Urothelium cell line (cell line): ENCODE results near the gene PROX1.
A peak's percentile ranks its signal among the peaks of the same experiment; 100 is the strongest.

Experiments used
- DNase-seq: peaks from one replicate; pipeline ENCODE4 v3.0.0; 2011; ENCODE audit warnings: low spot score, mixed read lengths
- FAIRE-seq: peaks from 2 replicates; lab custom pipeline; 2011; peaks lifted over from hg19 to GRCh38; lab: Jason Lieb, UNC

The PROX1 gene

DNA sequence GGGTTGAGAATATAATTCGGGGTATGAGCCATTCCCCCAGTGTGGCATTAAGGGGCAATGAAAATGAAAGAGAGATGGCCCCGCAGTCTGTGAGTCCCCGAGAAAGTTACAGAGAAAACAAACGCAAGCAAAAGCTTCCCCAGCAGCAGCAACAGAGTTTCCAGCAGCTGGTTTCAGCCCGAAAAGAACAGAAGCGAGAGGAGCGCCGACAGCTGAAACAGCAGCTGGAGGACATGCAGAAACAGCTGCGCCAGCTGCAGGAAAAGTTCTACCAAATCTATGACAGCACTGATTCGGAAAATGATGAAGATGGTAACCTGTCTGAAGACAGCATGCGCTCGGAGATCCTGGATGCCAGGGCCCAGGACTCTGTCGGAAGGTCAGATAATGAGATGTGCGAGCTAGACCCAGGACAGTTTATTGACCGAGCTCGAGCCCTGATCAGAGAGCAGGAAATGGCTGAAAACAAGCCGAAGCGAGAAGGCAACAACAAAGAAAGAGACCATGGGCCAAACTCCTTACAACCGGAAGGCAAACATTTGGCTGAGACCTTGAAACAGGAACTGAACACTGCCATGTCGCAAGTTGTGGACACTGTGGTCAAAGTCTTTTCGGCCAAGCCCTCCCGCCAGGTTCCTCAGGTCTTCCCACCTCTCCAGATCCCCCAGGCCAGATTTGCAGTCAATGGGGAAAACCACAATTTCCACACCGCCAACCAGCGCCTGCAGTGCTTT lies 9.4 kb downstream of the PROX1 start:
- DNase-seq: no peak
- no peak for FAIRE-seq

DNA sequence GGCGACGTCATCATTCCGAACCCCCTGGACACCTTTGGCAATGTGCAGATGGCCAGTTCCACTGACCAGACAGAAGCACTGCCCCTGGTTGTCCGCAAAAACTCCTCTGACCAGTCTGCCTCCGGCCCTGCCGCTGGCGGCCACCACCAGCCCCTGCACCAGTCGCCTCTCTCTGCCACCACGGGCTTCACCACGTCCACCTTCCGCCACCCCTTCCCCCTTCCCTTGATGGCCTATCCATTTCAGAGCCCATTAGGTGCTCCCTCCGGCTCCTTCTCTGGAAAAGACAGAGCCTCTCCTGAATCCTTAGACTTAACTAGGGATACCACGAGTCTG lies 10.0 kb downstream of the PROX1 start:
- FAIRE-seq: no peak
- no peak for DNase-seq

DNA sequence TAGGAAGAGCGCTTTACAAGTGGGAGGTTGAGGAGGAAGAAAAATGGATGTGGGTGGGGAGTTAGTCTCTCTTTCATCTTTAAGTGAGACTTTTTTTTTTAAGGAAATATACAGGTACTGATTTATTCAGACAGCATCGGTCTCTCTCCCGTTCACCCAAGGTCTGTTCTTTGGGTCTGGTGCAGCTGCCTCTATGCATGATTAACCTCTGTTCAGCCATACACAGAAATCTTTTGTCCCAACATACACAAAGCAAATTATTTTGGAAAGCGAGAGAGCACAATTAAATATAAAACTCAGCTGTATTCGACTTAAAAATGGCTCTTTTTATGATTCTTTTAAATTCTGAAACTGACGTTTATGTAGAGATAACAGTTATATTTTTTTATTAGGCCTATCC lies 11.0 kb downstream of the PROX1 start:
- no peak for FAIRE-seq
- no peak for DNase-seq

DNA sequence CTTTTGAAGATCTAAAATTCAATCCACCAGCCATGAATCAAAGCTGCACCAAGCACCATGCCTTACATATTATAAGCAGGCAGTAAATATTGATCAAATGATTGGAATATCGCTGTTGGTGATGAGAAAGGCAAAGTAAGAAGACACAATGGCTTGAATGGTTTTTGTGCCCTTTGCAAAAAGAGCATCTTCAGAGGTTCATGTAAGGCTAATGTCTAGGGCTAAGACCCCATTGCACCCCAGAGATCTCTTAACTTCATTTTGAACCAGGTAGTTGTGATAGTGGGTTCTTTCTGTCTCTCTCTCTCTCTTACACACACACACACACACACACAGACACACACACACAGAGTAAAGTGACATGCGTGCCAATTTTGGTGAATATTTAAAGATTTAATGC lies 12.0 kb downstream of the PROX1 start:
- no peak for DNase-seq
- no peak for FAIRE-seq

DNA sequence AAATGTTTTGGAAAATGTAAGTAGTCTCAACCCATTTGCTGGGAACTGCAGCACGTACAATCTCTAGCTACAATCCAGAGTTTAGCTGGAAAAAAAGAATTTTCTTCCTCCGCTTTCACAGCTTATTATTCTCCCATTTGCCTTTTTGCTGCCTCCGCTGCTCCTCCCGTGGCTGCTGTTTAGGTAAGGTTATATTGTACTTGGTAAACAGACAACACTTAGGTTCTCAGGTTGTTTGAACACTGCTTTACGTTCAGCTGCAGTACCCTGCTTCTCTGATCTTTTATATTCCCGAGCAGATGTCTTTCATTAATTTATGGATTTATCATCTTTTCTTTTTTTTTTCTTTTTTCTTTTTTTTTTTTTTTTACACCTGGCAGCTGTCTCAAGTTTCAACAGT lies 14.3 kb downstream of the PROX1 start:
- no peak for FAIRE-seq
- DNase-seq: no peak

DNA sequence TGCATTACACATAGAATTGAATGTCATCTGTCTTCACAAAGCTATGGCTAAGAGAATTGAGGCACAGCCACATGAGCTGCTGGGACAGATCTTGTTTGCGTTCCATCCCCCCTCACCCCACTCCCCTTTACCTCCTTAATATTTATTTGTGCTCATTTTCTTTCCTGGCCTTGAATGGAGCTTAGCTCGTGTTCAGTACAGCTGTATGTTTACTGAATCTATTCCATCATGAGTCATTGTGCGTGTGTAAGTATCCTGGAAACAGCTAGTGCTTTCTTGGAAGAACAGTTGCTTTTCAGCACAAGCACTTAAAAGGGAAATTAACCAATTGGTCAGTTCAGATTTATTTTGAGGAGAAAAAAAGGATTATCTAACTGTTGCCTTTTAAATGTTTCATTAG lies 14.7 kb downstream of the PROX1 start:
- FAIRE-seq: no peak

DNA sequence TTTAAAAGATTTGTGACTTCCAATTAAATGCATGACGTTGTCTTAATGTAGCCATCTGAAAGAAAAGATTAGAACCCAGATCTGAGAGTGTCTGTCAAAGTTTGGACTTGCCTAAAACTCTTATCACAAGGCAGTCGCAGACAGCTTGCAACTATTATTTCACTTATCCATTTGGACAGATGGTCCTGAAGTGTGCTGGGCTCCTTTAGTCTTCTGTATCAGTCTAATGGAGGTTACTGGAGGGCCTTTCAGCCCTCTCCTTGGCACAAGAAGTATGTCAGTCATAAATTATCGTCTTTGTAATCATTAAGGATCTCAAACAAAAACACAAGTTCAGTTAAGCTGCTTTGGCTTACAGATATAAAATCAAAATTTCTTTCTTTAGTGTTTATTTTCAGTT lies 15.5 kb downstream of the PROX1 start:
- FAIRE-seq (no peak), DNase-seq (no peak)

More for the DNA sequence above, 14.7 kb downstream of the PROX1 start:
- DNase-seq: peak; percentile 11

DNA sequence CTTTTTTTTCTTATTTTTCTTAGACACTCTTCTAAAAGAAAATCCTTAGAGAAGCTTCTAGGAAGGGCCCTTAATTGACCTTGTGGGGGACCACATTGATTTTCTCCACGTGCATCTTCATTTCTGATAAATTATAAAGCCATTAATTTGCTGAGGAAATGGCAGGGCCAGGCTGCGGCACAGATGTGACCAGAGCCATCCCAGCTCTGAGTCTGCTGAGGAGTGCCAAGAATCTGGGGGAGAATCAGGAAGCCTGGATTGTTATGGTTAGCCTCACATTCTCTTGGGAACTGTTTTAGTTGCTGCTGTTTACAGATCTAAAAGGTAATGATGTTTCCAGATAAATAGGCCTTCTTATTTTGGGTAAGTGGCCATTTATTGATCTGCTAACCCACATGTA lies 16.2 kb downstream of the PROX1 start:
- FAIRE-seq: no peak
- DNase-seq: no peak

DNA sequence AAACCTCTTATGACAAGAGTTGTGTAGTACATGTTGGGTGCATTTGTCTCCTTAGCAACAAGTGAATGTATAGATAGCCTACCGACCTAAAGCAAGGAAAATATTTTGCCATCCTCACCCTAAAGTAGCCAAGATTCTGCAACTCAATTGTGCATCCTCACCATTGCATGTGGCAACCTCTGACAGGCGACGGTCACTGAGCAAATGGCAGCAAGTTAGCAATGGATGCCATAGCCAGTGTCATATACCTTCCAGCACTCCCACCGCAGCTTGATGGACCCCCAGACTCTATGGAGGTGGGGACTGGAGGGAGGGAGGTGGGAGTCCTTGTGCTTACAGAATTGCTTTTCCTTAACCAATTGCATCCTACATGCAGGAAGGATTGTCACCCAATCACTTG lies 17.0 kb downstream of the PROX1 start:
- FAIRE-seq: no peak

DNA sequence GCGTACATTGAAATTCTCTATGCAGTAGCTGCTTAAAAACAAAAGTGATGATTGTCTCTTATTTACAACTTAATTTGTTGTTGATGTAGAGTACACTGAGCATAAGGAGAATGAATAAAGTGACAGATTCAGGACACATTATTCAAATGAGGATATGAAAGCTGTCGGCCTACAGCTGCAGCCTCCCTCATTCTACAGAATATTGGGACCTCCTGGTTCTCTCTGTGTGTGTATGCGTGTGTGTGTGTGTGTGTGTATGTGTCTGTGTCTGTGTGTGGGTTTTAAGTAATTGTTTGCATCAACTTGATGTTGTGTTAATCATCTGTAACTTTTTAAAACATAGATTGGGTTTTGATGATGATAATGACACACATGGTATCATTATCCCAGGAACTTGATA lies 17.9 kb downstream of the PROX1 start:
- DNase-seq: no peak
- FAIRE-seq: no peak

More for the DNA sequence above, 17.0 kb downstream of the PROX1 start:
- DNase-seq: no peak

DNA sequence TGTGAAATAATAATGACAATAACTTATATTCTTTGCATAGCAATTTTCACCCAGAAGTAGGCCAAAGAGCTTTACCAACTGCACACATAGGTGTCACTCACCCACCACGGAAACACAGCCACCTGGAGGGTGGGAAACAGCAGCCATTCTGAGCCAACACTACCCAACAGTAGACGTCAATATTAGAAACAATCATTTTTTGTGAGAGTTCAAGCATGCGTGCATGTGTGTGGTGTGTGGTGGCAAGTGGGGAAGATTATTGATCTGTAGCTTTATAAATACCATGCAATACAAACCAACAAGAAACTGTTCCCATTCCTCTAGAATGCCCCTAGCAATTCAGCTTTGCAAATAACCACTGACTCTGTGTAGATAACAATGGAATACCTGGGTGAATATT lies 19.1 kb downstream of the PROX1 start:
- FAIRE-seq (no peak), DNase-seq (no peak)

DNA sequence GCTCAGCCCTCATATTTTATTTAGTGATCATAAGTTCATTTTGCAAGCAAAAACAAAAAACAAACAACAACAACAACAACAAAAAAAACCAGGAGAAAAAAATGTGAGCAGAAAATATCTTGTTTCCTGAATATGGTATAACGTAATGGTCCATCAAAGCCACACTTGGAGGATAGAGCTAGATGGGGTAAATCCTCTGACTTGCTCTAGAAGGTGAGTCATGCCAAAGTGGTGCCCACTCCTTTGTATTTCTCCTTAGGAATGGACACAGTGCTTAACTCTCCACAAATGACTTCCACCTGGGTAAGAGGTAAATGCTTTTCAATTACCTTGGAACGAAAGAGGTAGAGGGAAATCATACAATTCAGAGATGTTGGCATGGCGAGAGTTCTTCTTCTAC lies 20.6 kb downstream of the PROX1 start:
- DNase-seq (no peak), FAIRE-seq (no peak)

DNA sequence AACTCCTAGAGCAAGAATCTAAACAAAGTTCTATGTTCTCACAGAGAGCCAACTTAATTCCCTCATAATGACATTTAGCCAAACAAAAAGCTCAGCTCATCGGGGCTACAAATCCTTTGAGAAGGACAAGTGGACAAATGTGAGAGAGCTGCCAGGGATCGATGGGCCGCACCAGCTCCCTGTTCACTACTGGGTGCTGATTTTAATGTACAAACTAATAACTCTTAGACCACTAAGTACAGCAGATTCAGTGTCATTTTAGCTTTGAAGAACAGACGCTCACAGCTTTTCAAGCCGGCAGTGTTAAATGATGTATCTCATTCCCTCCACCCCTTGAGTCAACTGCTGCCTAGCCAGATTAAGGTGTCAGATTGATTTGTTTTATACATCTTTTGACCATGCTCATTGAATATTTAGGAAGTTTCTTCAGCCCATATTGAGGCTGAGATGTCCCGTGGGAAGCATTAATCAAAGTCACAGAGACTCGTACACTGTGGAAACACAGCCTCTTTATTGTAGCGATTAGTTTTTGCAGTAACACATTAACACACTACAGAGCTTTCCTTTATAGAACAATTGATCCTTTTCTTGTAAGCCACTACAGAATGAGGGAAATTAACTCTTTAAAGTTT lies 21.1 kb downstream of the PROX1 start:
- DNase-seq (no peak), FAIRE-seq (no peak)

DNA sequence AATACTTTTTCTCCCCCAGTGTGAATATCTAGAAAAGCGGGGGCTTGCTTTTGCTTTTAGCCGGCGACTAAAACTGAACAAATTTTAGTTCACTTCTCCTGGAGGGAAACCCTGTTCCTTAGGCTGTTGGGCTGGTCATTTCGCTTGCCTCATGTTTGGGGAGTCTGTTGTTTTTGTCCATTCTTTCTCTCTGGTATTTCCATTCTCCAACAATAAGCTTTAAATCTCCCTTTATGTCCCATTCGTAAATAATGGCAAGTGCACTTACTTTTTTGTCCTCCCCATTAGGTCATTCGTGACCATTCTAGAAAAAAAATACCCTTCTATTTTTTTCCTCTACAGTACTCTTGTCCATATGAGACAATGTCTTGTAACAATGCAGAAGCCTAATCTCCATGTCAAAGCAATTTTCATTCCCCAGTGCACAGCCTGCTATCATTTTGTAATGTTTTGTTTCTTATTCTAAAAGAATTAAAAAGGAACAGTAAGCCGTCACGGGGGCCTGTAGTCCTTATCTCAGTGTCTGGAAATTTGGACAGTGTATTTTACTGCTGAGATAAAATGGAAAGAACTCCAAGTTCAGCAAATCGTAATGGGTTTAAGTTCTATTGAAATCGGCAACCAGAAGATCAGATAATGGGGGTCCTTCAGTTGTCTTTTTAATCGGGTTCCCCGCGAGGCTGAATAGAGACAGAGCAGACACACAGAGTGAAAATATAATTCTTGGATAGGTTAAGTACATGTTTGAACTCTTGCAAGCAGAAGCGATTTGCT lies 21.8 kb downstream of the PROX1 start:
- DNase-seq: no peak
- FAIRE-seq: no peak

DNA sequence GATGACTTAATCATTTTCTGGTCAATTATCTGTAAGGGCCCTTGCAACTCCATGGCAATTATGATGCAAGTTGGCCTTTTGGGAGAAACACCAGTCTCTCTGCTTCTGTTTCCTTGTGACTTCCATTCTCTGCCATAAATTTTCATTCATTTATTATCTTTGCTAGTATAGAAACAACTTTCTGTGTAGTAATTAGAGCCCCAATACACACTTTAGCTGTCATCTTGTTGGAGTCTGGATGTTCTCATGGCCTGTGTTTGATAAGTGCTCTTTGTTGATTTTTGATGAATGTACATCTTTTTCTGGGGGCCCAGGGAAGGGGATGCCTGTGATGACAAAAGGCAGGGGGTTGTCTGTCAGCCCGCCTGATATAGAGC lies 22.4 kb downstream of the PROX1 start:
- FAIRE-seq (no peak), DNase-seq (no peak)

DNA sequence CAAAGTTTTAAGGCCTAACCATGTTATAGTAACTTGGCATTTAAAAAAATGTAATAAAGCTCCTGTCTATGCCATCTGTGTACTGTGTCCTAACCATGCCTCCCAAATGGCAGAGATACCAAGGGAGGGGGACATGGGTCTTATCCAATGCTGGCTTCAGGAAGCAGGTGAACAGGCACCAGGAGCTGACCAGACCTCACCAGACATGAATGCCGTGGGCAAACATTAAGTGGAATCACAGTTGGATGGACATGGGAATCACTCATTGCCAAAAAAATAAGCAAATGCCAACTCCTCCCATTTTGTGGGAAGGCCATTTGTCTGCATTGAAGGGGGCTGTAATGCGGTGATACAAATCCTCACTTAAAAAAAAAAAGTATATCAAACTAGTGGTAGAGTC lies 22.9 kb downstream of the PROX1 start:
- DNase-seq: no peak
- no peak for FAIRE-seq

DNA sequence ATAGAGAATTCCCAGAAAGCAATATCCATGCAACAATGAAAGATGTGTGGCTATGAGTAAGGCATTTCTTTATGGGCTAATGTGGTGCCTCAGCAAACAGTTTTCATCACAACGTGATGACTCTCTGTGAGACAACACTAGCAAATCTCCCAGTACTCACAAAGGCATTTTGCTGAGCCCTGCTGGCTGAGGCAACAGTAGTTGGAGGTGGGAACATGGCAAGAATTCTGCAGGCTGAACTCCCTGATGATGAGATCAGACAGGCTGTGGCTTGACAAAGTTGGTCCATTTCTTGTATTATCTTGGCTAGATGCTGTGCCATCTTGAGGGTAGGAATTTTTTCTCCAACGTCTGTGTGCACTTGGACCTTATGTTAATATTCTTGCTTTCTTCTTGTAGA lies 24.6 kb downstream of the PROX1 start:
- FAIRE-seq (no peak), DNase-seq (no peak)

DNA sequence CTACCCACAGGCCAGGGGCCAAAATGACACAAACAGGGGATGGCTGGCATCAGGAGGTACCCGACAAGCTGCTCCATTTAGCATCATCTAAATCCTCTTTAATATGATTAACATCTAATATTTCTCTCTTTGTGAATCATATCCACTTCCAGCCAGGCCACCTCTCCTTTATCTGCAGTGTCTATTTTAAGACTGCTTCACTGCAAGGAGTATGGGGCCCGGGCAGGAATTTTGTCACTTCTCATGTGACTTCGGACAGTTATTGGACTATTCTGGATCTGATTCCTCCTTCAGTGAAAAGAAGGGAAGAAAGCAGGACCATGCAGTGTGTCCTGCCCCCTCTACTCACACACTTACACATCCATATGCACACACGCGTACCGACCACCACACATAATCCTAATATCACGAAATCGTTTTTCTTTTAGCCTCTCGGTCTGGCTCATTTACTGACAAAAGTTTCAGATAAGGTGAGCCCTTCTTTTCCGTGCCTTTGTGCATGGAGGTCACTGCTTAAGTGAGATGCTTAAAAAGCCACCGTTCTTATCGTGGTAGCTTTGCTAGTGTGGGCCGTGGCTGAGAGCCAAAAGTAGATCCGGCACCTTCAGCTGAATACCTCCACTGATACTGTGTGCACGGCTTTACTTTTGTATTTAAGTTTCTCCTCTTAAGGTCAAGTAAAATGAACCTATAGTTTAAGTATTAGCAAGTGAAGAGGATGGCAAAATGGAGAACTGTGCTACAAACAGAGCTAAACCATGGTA lies 26.0 kb downstream of the PROX1 start:
- FAIRE-seq (no peak), DNase-seq (no peak)

DNA sequence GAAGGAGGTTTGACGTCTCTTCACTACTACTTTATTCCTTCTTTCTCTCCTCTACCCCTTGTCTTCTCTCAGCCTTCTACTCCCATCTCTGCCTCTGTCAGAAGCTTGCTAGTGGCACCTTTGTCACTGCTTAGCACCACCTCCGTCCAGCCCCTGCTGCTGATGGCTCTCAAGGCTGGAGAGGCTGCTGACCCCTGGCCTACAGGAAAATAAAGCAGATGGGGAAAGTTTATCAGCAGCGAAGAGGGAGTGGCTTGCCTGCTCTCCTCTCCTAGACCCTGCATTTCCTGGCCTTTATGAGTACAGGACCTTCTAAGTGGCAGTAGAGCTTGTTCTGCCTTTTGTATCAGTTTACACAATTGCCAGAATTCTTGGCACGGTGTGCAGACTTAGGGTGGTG lies 27.0 kb downstream of the PROX1 start:
- no peak for DNase-seq
- FAIRE-seq: no peak

DNA sequence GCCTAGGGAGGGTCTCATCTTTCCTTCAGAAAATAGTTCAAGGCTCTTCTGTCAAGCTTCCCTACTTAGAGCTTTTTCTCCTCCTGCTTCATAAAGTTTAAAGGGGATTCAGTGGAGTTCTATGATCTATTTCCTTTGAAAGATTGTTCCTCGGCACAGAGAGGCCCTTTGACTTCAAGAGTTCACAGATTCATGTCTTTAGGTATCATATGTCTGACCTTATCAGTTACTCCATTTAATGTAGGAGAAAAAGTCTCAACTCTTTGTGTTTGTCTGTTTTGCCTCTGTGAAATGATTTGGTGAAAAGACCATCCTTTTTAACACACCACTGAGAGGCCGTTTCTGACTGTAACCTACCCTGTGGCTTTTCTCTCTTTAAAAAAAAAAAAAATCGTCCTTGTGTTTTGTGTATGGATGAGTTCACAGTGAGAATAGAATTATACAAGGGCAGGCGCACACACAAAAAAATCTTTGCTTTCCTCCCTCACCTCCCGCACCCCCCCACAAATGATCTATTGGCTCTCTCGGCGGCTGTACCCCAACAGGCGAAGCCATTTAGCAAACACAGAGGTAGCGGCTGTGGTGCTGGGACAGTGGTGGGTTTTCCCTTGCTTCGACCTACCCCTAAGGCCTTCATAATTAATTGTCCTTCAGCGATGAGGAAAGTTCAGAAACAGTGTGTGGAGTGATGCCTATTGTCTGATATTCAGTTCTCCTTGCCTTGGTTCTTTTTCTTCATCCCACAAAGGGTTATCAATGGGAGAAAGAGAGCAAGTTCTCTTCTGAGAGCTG lies 29.6 kb downstream of the PROX1 start:
- DNase-seq (no peak), FAIRE-seq (no peak)
